22Rv1 (cell line): ENCODE data around the gene TBC1D22A.

Source experiments
- H3K27ac ChIP-seq: fragments of 450-650 bp; 2 replicates; pipeline ENCODE4 v1.5.1; 2017
- ZFX ChIP-seq: fragments of 450-650 bp; IDR thresholded peaks from 2 replicates; pipeline ENCODE4 v1.6.1; 2017; ENCODE audit warnings: antibody characterized with exemption, borderline replicate concordance
- TF ChIP-seq, protein P1 (sequence below): fragments of 450-650 bp; IDR thresholded peaks from 2 replicates; pipeline ENCODE4 v1.5.1; 2017; ENCODE audit warnings: mild to moderate bottlenecking

Gene TBC1D22A

DNA sequence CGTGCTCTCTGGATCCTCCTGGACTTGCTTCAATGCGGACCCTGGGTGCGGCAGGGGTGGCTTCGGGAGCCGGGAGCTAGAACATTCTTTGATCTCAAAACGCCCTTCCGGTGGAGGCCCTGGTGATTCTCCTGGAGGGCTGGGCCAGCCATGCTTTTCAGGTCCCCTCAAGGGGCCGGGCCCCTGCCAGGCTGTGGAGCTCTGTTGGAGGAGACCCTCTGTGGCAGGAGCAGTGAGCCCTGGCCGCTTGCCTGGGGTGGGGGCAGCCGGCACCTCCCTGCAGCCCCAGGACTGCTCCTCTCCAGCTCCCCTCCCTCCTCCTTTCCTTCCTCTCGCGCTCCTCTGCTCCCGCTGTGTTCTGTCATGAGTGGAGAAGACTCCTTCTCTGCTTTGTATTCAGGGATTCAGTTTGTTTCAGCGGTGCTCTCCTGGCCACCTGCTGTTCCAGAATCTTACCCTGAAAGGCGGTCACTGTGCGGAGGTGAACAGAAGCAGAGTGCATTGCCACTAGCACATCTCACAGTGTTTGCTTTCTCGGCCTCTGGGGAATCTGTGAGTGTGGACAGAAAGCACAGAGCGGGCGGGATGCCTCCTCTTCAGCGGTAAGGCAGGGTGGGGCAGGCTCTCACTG lies 289.1 kb downstream of the TBC1D22A start:
- TF ChIP-seq, protein P1, sequence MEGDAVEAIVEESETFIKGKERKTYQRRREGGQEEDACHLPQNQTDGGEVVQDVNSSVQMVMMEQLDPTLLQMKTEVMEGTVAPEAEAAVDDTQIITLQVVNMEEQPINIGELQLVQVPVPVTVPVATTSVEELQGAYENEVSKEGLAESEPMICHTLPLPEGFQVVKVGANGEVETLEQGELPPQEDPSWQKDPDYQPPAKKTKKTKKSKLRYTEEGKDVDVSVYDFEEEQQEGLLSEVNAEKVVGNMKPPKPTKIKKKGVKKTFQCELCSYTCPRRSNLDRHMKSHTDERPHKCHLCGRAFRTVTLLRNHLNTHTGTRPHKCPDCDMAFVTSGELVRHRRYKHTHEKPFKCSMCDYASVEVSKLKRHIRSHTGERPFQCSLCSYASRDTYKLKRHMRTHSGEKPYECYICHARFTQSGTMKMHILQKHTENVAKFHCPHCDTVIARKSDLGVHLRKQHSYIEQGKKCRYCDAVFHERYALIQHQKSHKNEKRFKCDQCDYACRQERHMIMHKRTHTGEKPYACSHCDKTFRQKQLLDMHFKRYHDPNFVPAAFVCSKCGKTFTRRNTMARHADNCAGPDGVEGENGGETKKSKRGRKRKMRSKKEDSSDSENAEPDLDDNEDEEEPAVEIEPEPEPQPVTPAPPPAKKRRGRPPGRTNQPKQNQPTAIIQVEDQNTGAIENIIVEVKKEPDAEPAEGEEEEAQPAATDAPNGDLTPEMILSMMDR: no peak
- TF ChIP-seq ZFX: no peak
- H3K27ac ChIP-seq: no peak overlapping the region

DNA sequence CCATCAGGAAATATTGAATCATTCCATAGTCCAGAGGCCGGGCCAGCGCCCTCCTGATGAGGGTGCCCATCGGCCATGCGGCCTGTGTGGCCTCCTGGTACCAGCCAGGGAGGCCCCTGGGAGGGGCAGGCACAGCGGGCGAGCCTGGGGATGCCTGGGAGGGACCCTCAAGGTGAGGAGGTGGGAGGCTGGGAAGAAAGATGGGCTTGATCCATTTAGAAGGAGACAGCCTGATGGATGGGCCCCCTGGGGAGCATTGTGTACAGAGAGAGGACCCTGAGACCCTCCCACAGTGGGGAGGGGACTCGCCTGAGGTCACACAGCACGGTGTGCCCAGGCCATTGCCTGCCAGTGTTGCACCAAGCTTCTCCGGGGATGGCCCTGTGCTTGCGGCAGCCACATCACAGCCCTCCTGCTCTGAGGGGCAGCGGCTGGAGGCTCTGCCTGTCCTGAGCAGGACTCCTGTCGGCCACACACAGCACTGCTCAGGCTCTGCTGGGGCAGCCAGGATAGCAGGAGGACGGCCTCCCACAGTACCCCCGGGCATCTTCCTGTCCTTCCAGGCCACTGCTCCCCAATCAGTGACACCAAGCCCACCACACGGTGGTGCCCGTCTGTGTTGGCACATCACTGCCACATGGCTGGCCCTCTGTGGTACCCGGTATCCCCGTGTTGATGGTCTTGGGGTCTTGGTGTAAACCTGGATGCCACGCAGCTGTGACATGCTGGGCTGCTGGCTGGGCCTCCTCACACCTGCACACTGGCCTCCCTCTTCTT lies 290.0 kb downstream of the TBC1D22A start:
- TF ChIP-seq, protein P1: no peak
- no peak for TF ChIP-seq ZFX

DNA sequence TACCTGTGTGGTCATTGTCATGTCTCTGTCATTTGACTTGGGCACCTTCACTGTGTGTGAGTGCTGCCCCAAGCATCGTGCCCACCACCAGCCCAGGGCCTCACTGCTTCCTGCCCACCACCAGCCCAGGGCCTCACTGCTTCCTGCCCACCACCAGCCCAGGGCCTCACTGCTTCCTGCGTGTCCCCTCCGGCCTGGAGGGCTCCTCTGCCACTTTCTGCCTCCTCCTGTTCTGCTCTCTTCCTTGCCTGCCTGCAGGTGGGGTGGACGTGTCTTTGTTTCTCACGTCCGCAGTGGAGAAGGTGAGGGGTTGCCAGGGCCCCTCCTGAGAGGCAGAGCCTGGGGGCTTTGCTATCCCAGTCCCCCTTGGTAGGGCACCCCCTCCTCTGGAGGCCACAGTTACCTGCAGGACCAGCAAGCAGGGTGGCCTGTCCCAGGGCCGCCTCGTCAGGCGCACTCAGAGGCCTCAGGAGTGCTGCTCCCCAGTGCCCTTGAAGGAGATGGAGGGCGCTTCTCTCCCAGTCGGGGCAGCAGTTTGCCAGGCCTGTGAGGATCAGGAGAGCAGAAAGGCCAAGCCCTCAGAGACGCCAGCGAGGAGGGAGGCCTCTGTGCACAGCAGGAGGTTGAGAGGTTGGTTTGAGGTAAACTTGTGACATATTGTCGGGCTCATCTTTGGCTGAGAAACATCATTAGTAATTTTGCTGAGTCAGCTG lies 290.7 kb downstream of the TBC1D22A start:
- no peak overlapping the region for H3K27ac ChIP-seq
- no peak for TF ChIP-seq ZFX
- TF ChIP-seq, protein P1: no peak

More for the DNA sequence above, 290.0 kb downstream of the TBC1D22A start:
- no peak overlapping the region for H3K27ac ChIP-seq

DNA sequence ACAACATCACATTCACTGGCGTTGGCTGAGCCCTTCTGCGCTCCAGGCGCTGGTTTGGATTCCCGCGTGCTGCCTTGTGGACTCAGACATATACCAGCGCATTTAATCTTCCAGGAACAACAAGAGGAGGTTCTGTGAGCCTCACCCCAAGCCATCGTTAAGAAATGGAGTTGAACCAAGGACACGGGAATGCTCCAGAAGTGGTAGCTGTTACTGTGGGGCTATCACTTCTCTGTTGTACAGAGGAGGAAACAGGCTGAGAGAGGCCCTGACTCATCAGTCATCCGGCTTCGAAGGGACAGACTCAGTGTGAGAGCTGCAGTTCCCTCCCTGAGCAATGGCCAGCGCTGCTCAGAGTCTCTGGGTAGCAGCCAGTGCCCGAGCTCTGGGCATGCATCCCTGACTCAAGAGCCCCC lies 291.3 kb downstream of the TBC1D22A start:
- no peak overlapping the region for H3K27ac ChIP-seq
- TF ChIP-seq, protein P1: no peak
- TF ChIP-seq ZFX: no peak

DNA sequence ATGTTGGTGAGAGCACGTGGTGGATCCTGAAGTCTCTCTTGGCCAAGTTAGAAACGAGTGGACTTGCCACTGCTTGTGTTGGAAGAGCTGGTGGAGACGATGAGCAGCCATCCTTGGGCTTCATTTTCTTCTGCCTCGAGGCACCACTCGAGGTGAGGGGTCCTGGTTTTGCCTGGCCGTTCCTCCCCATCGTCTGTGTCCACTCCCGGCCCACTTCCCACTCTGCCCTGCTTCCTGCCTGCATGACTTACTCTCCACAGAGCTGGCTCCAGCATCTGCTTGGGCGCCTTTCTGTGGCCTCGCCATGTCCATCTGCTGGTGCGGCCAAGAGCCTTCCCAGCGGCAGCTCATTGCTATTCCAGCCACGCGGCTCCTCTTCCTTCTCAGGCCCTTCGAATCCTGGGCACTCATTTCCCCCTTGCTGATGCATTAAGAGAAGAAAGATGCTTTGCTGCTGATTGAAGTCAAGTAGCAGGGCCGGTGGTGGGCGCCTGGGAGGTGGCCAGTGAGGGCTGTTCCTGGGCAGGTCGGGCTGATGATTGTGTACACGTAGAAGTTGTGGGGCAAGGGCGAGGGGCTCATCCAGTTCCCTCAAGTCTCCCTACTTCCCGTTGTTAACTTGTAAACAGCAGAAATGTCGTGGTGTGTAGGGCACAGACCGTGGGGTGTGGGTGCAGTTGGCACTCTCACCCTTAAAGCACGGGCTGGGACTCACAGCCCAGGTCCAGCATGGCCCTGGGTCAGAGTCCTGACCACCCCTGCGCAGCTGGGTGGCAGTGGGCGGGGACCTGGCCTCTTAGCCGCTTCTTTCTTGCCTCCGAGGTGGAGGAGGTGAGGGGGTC lies 292.0 kb downstream of the TBC1D22A start:
- no peak overlapping the region for H3K27ac ChIP-seq

DNA sequence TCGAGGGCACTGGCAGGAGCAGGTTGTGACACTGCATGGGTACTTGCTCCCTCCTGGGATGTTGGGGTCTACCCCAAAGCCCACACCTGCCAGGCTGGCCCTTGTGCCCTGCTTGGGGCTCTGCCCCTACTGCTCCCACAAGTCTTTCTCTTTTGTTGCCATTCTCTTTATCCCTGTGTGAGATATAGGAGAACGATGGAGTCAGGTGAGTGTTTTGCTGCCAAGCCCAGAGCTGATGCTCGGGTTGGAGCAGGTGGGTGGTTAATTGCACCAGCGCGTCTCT lies 292.6 kb downstream of the TBC1D22A start:
- no peak overlapping the region for H3K27ac ChIP-seq
- no peak for TF ChIP-seq ZFX
- TF ChIP-seq, protein P1: no peak

More for the DNA sequence above, 292.0 kb downstream of the TBC1D22A start:
- TF ChIP-seq ZFX: no peak
- TF ChIP-seq, protein P1: no peak
